ENCODE measurements around the gene PAXIP1. TPM values are rescaled to one million over a fixed set of nuclear protein-coding genes. Genes with fewer than 3 reads are reported as not detected.
A peak's percentile ranks its signal among the peaks of the same experiment; 100 is the strongest.

The PAXIP1 gene
- total and polyA plus RNA-seq, 11 donors, result 3.5 to 7.8 (median 5.3) TPM

DNA sequence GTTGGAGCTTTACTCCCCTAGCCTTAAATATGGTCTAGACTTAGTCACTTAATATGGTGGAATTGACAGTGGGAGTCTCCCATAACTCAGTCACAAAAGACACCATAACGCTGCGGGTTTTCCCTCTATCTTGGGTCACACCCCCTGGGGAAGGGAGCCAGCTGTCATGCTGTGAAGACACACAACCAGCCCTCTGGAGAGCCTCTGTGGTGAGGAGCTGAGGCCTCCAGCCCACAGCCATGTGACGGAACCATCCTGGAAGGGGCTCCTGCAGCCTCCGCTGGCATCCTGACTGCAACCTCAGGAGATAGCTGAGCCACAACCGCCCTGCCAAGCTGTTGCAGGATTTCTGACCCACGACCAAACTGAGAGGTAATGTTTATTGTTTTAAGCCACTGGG lies 37.9 kb downstream of the PAXIP1 start:
- ATAC-seq (no peak), DNase-seq (no peak)
- no peak overlapping the region for H3K4me3 ChIP-seq
- H3K4me1 ChIP-seq, result no peaks in the 10 kb centered on the region
- no peaks in the 10 kb centered on the region for H3K27me3 ChIP-seq
- H3K27ac ChIP-seq, result no peak overlapping the region
- no peaks in the 10 kb centered on the region for H3K9me3 ChIP-seq
- H3K36me3 ChIP-seq, result peaks cover 0 to 100% (median 93%) of the 10 kb centered on the region in 9 donors
- WGBS, 4 donors, result 83 to 90% (median 87%) methylated on average over 6 of the region's 6 CpGs
- TF ChIP-seq POLR2A (IDR thresholded peaks at IDR 0.05), result no peak
- TF ChIP-seq, protein P1, sequence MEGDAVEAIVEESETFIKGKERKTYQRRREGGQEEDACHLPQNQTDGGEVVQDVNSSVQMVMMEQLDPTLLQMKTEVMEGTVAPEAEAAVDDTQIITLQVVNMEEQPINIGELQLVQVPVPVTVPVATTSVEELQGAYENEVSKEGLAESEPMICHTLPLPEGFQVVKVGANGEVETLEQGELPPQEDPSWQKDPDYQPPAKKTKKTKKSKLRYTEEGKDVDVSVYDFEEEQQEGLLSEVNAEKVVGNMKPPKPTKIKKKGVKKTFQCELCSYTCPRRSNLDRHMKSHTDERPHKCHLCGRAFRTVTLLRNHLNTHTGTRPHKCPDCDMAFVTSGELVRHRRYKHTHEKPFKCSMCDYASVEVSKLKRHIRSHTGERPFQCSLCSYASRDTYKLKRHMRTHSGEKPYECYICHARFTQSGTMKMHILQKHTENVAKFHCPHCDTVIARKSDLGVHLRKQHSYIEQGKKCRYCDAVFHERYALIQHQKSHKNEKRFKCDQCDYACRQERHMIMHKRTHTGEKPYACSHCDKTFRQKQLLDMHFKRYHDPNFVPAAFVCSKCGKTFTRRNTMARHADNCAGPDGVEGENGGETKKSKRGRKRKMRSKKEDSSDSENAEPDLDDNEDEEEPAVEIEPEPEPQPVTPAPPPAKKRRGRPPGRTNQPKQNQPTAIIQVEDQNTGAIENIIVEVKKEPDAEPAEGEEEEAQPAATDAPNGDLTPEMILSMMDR (IDR thresholded peaks at IDR 0.05), result no peak
- intact Hi-C loops (cut with DNase I), result no loop called here

DNA sequence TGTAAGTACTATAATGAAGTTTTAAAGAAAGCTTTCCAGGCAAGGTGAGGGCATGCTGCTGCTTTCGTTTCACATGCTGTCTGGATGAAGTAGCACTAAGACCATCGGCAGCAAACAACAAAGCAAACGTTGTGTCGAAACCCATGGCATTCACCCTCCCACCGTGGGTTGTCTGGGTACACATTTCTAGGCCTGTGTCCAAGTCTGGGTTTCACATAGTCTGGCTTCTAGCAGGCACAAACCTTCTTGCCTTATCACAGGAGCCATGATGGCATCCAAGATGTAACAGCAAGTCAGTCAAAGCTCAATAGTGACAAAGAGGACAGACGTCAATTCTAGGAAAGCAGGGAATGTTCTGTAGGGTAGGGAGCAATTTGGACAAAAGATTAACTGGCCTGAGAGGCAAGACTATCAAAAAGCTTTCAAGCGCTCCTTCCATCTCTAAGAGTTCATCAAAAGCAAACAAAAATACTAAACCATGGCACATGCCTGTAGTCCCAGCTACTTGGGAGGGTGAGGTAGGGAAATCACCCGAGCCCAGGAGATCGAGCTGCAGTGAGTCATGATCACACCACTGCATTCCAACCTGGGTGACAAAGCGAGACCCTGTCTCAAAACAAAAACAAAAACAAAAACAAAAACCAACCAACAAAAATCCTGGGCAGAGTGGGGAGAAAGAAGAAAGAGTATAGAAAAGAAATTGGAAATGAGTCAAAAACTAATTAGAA lies 42.7 kb downstream of the PAXIP1 start:
- WGBS, 4 donors, result 75 to 90% (median 85%) methylated on average over 10 of the region's 10 CpGs
- DNase-seq, result no peak
- intact Hi-C loops (cut with DNase I), result no loop called here

DNA sequence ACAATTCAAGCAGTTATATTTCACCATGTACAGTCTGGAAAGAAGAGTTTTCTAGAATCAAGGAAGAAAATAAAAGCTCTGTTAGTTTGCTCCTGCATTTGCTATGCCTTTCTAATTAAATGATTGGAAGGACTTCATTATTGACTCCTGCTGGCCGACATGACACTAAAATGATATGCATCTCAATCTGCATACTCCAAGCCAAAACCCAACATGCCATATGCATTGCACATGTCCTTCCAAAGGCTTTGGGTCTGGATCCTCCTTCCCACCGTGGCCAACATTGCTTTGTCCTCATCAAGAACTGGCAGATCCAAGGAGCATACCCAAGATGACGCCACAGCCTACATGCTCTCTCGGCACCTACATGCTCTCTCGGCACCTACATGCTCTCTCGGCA lies 46.5 kb downstream of the PAXIP1 start:
- no peaks in the 10 kb centered on the region for H3K4me1 ChIP-seq
- DNase-seq (no peak), ATAC-seq (no peak)
- no peaks in the 10 kb centered on the region for H3K27me3 ChIP-seq
- TF ChIP-seq, protein P1 (IDR thresholded peaks at IDR 0.05), result no peak
- no peak for TF ChIP-seq POLR2A (IDR thresholded peaks at IDR 0.05)
- peaks cover 0 to 97% (median 93%) of the 10 kb centered on the region in 9 donors for H3K36me3 ChIP-seq
- intact Hi-C loops (cut with DNase I), result no loop called here
- 91 to 97% (median 96%) methylated on average over 6 of the region's 6 CpGs for WGBS, 4 donors
- no peaks in the 10 kb centered on the region for H3K9me3 ChIP-seq
- H3K27ac ChIP-seq, result no peak overlapping the region
- H3K4me3 ChIP-seq, result no peak overlapping the region

More for the DNA sequence above, 42.7 kb downstream of the PAXIP1 start:
- H3K27me3 ChIP-seq, result no peaks in the 10 kb centered on the region
- no peaks in the 10 kb centered on the region for H3K4me1 ChIP-seq
- H3K27ac ChIP-seq, result no peak overlapping the region
- no peak for ATAC-seq
- no peak for TF ChIP-seq POLR2A (IDR thresholded peaks at IDR 0.05)
- TF ChIP-seq, protein P1 (IDR thresholded peaks at IDR 0.05), result no peak
- H3K9me3 ChIP-seq, result no peaks in the 10 kb centered on the region
- H3K4me3 ChIP-seq, result no peak overlapping the region
- H3K36me3 ChIP-seq, result peaks cover 0 to 97% (median 89%) of the 10 kb centered on the region in 9 donors

DNA sequence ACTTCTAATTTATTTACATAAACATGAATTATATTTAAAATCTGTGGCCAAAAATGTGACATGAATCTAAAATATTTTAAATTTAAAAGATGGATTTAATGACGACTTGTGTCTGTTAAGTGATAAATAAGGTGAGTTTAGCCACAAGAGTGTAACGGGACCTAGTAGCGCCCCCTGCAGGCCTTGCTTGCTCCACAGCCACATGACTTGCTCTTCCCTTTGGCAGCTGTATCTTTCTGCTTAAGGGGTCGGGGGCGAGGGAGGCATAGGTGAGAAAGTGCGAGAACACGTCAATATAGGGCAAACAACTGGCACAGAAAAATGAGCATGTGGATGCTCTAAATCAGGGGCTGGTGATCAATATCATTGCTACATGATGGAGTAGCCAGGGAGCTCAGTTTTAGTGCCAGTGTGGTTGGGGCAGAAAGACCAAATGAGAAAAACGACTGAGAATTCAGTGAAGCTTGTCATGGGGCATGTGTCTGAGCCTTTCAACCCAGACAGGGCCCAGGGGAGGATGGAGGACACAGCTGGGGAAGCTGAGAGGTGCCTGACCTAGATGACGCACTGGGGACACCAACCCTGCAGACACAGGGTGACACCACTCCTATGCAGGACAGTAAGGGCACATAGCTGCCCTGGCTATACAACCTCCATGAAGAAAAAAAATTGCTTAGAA lies 49.8 kb downstream of the PAXIP1 start:
- Histone ChIP-seq H3K4me3 (no peak overlapping the region), H3K36me3 (peaks cover 0 to 97% (median 89%) of the 10 kb centered on the region in 9 donors), H3K27me3 (no peaks in the 10 kb centered on the region), H3K27ac (no peak overlapping the region), H3K4me1 (no peaks in the 10 kb centered on the region), H3K9me3 (no peaks in the 10 kb centered on the region)
- ATAC-seq (no peak), DNase-seq (peak in 4 of 5 donors; percentile 44 to 71 (median 48))
- intact Hi-C loops (cut with DNase I), result no loop called here
- TF ChIP-seq POLR2A (IDR thresholded peaks at IDR 0.05), result no peak
- TF ChIP-seq, protein P1 (IDR thresholded peaks at IDR 0.05), result peak; percentile 36 to 65 (median 54)
- 64 to 72% (median 70%) methylated on average over 9 of the region's 9 CpGs for WGBS, 4 donors

Data from heart left ventricle (tissue), 16 donors.